ENCODE results near the gene AIM2. TPM values are rescaled to one million over a fixed set of nuclear protein-coding genes. Genes with fewer than 3 reads are reported as not detected.
"Not testable (repeated sequence)": the region's sequence is repeated elsewhere in the genome, so short reads cannot be mapped to it uniquely, and the experiment has no call there.

Gene AIM2
- total and polyA plus RNA-seq, 5 donors: 0.09 to 0.23 TPM; not detected in 3

- over 99% methylated on average over 2 of the region's 2 CpGs for WGBS
- Histone ChIP-seq H3K27ac (ENCODE audit: low read length) (no peak overlapping the region), H3K4me1 (ENCODE audit: control insufficient read depth, insufficient read depth, low read length) (no peaks in the 10 kb centered on the region), H3K9me3 (ENCODE audit: control insufficient read depth, low read length) (no peaks in the 10 kb centered on the region), H3K4me3 (ENCODE audit: low read length) (no peak overlapping the region), H3K27me3 (ENCODE audit: control insufficient read depth, insufficient read depth) (no peaks in the 10 kb centered on the region)
- ATAC-seq: no peak
- intact Hi-C loops (cut with DNase I): no loop called here
- no peak for DNase-seq
These were observed 25.1 kb downstream of the AIM2 start for GRCh38 chr1:159051436-159051835.

GRCh38 chr1:159046486-159046885 is 30.1 kb downstream of the AIM2 start:
- H3K27ac ChIP-seq (ENCODE audit: low read length); H3K9me3 ChIP-seq (ENCODE audit: control insufficient read depth, low read length); ATAC-seq; intact Hi-C loops (cut with DNase I); H3K4me3 ChIP-seq (ENCODE audit: low read length); H3K27me3 ChIP-seq (ENCODE audit: control insufficient read depth, insufficient read depth); H3K4me1 ChIP-seq (ENCODE audit: control insufficient read depth, insufficient read depth, low read length); DNase-seq: not testable (repeated sequence)
- WGBS: 69% methylated on average over 1 of the region's 1 CpG

- H3K4me1 ChIP-seq (ENCODE audit: control insufficient read depth, insufficient read depth, low read length): no peaks in the 10 kb centered on the region
- no peak overlapping the region for H3K4me3 ChIP-seq (ENCODE audit: low read length)
- no peaks in the 10 kb centered on the region for H3K27me3 ChIP-seq (ENCODE audit: control insufficient read depth, insufficient read depth)
- H3K27ac ChIP-seq (ENCODE audit: low read length): no peak overlapping the region
- DNase-seq: no peak
- ATAC-seq: no peak
- intact Hi-C loops (cut with DNase I): no loop called here
- H3K9me3 ChIP-seq (ENCODE audit: control insufficient read depth, low read length): no peaks in the 10 kb centered on the region
- 88% methylated on average over 7 of the region's 7 CpGs for WGBS
These were observed 35.5 kb downstream of the AIM2 start for GRCh38 chr1:159040893-159041724.

- Histone ChIP-seq H3K4me3 (ENCODE audit: low read length) (no peak overlapping the region), H3K9me3 (ENCODE audit: control insufficient read depth, low read length) (no peaks in the 10 kb centered on the region), H3K27me3 (ENCODE audit: control insufficient read depth, insufficient read depth) (no peaks in the 10 kb centered on the region), H3K4me1 (ENCODE audit: control insufficient read depth, insufficient read depth, low read length) (no peaks in the 10 kb centered on the region), H3K27ac (ENCODE audit: low read length) (no peak overlapping the region)
- DNase-seq (no peak), ATAC-seq (no peak)
- intact Hi-C loops (cut with DNase I): no loop called here
- WGBS: 55% methylated on average over 1 of the region's 1 CpG
These were observed 36.4 kb downstream of the AIM2 start for GRCh38 chr1:159040206-159040605.

GRCh38 chr1:159030877-159031447 is 45.6 kb downstream of the AIM2 start:
- no peak overlapping the region for H3K4me3 ChIP-seq (ENCODE audit: low read length)
- no peak for ATAC-seq
- peaks cover 4% of the 10 kb centered on the region for H3K4me1 ChIP-seq (ENCODE audit: control insufficient read depth, insufficient read depth, low read length)
- intact Hi-C loops (cut with DNase I): no loop called here
- H3K9me3 ChIP-seq (ENCODE audit: control insufficient read depth, low read length): no peaks in the 10 kb centered on the region
- peak in 1 of 3 donors; percentile 42 for DNase-seq
- H3K27ac ChIP-seq (ENCODE audit: low read length): no peak overlapping the region
- H3K27me3 ChIP-seq (ENCODE audit: control insufficient read depth, insufficient read depth): no peaks in the 10 kb centered on the region
- 45% methylated on average over 3 of the region's 3 CpGs for WGBS

- ATAC-seq: no peak
- H3K9me3 ChIP-seq (ENCODE audit: control insufficient read depth, low read length): no peaks in the 10 kb centered on the region
These were observed 46.3 kb downstream of the AIM2 start for GRCh38 chr1:159030311-159030710.

GRCh38 chr1:159026841-159027240 is 49.7 kb downstream of the AIM2 start:
- H3K4me1 ChIP-seq (ENCODE audit: control insufficient read depth, insufficient read depth, low read length); ATAC-seq; H3K4me3 ChIP-seq (ENCODE audit: low read length); H3K9me3 ChIP-seq (ENCODE audit: control insufficient read depth, low read length); H3K27ac ChIP-seq (ENCODE audit: low read length); H3K27me3 ChIP-seq (ENCODE audit: control insufficient read depth, insufficient read depth); DNase-seq; intact Hi-C loops (cut with DNase I): not testable (repeated sequence)
- WGBS: 68% methylated on average over 2 of the region's 2 CpGs

More at GRCh38 chr1:159030311-159030710, 46.3 kb downstream of the AIM2 start:
- WGBS: 98% methylated on average over 1 of the region's 1 CpG
- H3K4me1 ChIP-seq (ENCODE audit: control insufficient read depth, insufficient read depth, low read length): peaks cover 4% of the 10 kb centered on the region
- H3K4me3 ChIP-seq (ENCODE audit: low read length): no peak overlapping the region
- no peaks in the 10 kb centered on the region for H3K27me3 ChIP-seq (ENCODE audit: control insufficient read depth, insufficient read depth)
- no peak overlapping the region for H3K27ac ChIP-seq (ENCODE audit: low read length)
- intact Hi-C loops (cut with DNase I): no loop called here
- DNase-seq: no peak

- Histone ChIP-seq H3K4me3 (ENCODE audit: low read length) (no peak overlapping the region), H3K27ac (ENCODE audit: low read length) (no peak overlapping the region), H3K4me1 (ENCODE audit: control insufficient read depth, insufficient read depth, low read length) (no peaks in the 10 kb centered on the region), H3K27me3 (ENCODE audit: control insufficient read depth, insufficient read depth) (no peaks in the 10 kb centered on the region), H3K9me3 (ENCODE audit: control insufficient read depth, low read length) (no peaks in the 10 kb centered on the region)
- DNase-seq: peak in 1 of 3 donors; percentile 25
- intact Hi-C loops (cut with DNase I): no loop called here
- no peak for ATAC-seq
- WGBS: 98% methylated on average over 7 of the region's 7 CpGs
These were observed 51.5 kb downstream of the AIM2 start for GRCh38 chr1:159025043-159025442.

GRCh38 chr1:159023723-159024122 is 52.8 kb downstream of the AIM2 start:
- Histone ChIP-seq H3K27ac (ENCODE audit: low read length) (no peak overlapping the region), H3K27me3 (ENCODE audit: control insufficient read depth, insufficient read depth) (no peaks in the 10 kb centered on the region), H3K4me3 (ENCODE audit: low read length) (no peak overlapping the region), H3K9me3 (ENCODE audit: control insufficient read depth, low read length) (no peaks in the 10 kb centered on the region), H3K4me1 (ENCODE audit: control insufficient read depth, insufficient read depth, low read length) (no peaks in the 10 kb centered on the region)
- ATAC-seq (no peak), DNase-seq (peak in 1 of 3 donors; percentile 24)
- intact Hi-C loops (cut with DNase I): no loop called here
- WGBS: 85% methylated on average over 10 of the region's 10 CpGs

- Histone ChIP-seq H3K4me1 (ENCODE audit: control insufficient read depth, insufficient read depth, low read length) (peaks cover 3% of the 10 kb centered on the region), H3K9me3 (ENCODE audit: control insufficient read depth, low read length) (no peaks in the 10 kb centered on the region), H3K4me3 (ENCODE audit: low read length) (no peak overlapping the region), H3K27me3 (ENCODE audit: control insufficient read depth, insufficient read depth) (no peaks in the 10 kb centered on the region), H3K27ac (ENCODE audit: low read length) (peak overlapping the region; percentile 36)
- ATAC-seq (peak; percentile 95 to 99), DNase-seq (peak; percentile 57 to 64 (median 62))
- 64% methylated on average over 4 of the region's 4 CpGs for WGBS
- intact Hi-C loops (cut with DNase I): no loop called here
These were observed 61.1 kb downstream of the AIM2 start for GRCh38 chr1:159015440-159015909.

GRCh38 chr1:159014851-159015250 is 61.7 kb downstream of the AIM2 start:
- no peaks in the 10 kb centered on the region for H3K9me3 ChIP-seq (ENCODE audit: control insufficient read depth, low read length)
- no peak for DNase-seq

More at GRCh38 chr1:159014851-159015250, 61.7 kb downstream of the AIM2 start:
- Histone ChIP-seq H3K4me1 (ENCODE audit: control insufficient read depth, insufficient read depth, low read length) (peaks cover 3% of the 10 kb centered on the region), H3K4me3 (ENCODE audit: low read length) (no peak overlapping the region), H3K27me3 (ENCODE audit: control insufficient read depth, insufficient read depth) (no peaks in the 10 kb centered on the region), H3K27ac (ENCODE audit: low read length) (no peak overlapping the region)
- 88% methylated on average over 3 of the region's 3 CpGs for WGBS
- no peak for ATAC-seq
- intact Hi-C loops (cut with DNase I): no loop called here

Data from right cardiac atrium (tissue), 5 donors.